HG03066 (cell line): ENCODE data around the gene TSHZ3.

Experiments
- ATAC-seq: cut with Tn5 transposase; IDR thresholded peaks from one replicate; pipeline ENCODE4 v1.9.1; 2021; ENCODE audit warnings: low read depth; ENCODE audit not compliant: unreplicated experiment

TSHZ3 gene

GRCh38 chr19:31268751-31269383, 80.4 kb downstream of the TSHZ3 start:
- ATAC-seq = no peak

- ATAC-seq = no peak
These were observed 82.5 kb downstream of the TSHZ3 start for GRCh38 chr19:31266731-31267130.

GRCh38 chr19:31266196-31266595, 83.0 kb downstream of the TSHZ3 start:
- ATAC-seq = no peak

- ATAC-seq = no peak
These were observed 85.0 kb downstream of the TSHZ3 start for GRCh38 chr19:31264041-31264778.

- no peak for ATAC-seq
These were observed 85.9 kb downstream of the TSHZ3 start for GRCh38 chr19:31263328-31263727.

GRCh38 chr19:31262725-31263191, 86.5 kb downstream of the TSHZ3 start:
- ATAC-seq = no peak

- ATAC-seq = no peak
These were observed 87.5 kb downstream of the TSHZ3 start for GRCh38 chr19:31261603-31262212.

GRCh38 chr19:31261019-31261602, 88.1 kb downstream of the TSHZ3 start:
- ATAC-seq = no peak

- no peak for ATAC-seq
These were observed 88.9 kb downstream of the TSHZ3 start for GRCh38 chr19:31260171-31260933.

GRCh38 chr19:31258211-31259052, 90.8 kb downstream of the TSHZ3 start:
- ATAC-seq = no peak

GRCh38 chr19:31257426-31258130, 91.7 kb downstream of the TSHZ3 start:
- no peak for ATAC-seq

GRCh38 chr19:31257025-31257424, 92.2 kb downstream of the TSHZ3 start:
- no peak for ATAC-seq

GRCh38 chr19:31256593-31256960, 92.7 kb downstream of the TSHZ3 start:
- no peak for ATAC-seq

GRCh38 chr19:31255831-31256592, 93.2 kb downstream of the TSHZ3 start:
- ATAC-seq = no peak

- ATAC-seq = no peak
These were observed 93.9 kb downstream of the TSHZ3 start for GRCh38 chr19:31255174-31255799.

- ATAC-seq = no peak
These were observed 94.6 kb downstream of the TSHZ3 start for GRCh38 chr19:31254611-31255010.

- no peak for ATAC-seq
These were observed 95.1 kb downstream of the TSHZ3 start for GRCh38 chr19:31254180-31254551.

GRCh38 chr19:31253526-31254179, 95.6 kb downstream of the TSHZ3 start:
- ATAC-seq = no peak
